Measurements from ENCODE around the gene ARSA. TPM values are rescaled to one million over a fixed set of nuclear protein-coding genes. Genes with fewer than 3 reads are reported as not detected.

The ARSA gene
- total and polyA plus RNA-seq, 2 of the 13 experiments (the other 11 are each of a cell fraction or from before 2014, with no cell fraction given), result 9.0 to 11.5 TPM

GRCh38 chr22:50627642-50628542, at the start of gene ARSA (continued):
- TF ChIP-seq TFDP1 (CRISPR knock-in tag; IDR thresholded peaks at IDR 0.05; ENCODE audit: borderline replicate concordance), result peak; percentile 43; the same call in 1 of the 2 replicates
- peak; percentile 72; the same call in 1 of the 2 replicates for TF ChIP-seq PRMT3 (CRISPR knock-in tag; IDR thresholded peaks at IDR 0.05; ENCODE audit: borderline replicate concordance, low read depth)
- peak; percentile 32; the same call in 1 of the 2 replicates for TF ChIP-seq THAP9 (CRISPR knock-in tag; IDR thresholded peaks at IDR 0.05; ENCODE audit: borderline replicate concordance)
- TF ChIP-seq ZNF574 (CRISPR knock-in tag; IDR thresholded peaks at IDR 0.05), result 0 out of 2 replicates have a peak, but pooled peaks have one; percentile 9
- peak; percentile 84 for TF ChIP-seq ZFP90 (CRISPR knock-in tag; IDR thresholded peaks at IDR 0.05; ENCODE audit: borderline replicate concordance)
- TF ChIP-seq SP4 (CRISPR knock-in tag; IDR thresholded peaks at IDR 0.05), result 0 out of 2 replicates have a peak, but pooled peaks have one; percentile 2
- 0 out of 2 replicates have a peak, but pooled peaks have one; percentile 50 for TF ChIP-seq CCDC6 (CRISPR knock-in tag; IDR thresholded peaks at IDR 0.05)
- TF ChIP-seq NR2F1 (CRISPR knock-in tag; IDR thresholded peaks at IDR 0.05), result peak; percentile 52 to 62; a peak in 3 of 4 replicates
- no peak for TF ChIP-seq ZNF589 (CRISPR knock-in tag; conservative IDR thresholded peaks at IDR 0.05)
- TF ChIP-seq MAF1 (CRISPR knock-in tag; IDR thresholded peaks at IDR 0.05; ENCODE audit: borderline replicate concordance), result no peak
- no peak for TF ChIP-seq PHB2 (IDR thresholded peaks at IDR 0.05; ENCODE audit: partially characterized antibody)
- 0 out of 2 replicates have a peak, but pooled peaks have one; percentile 48 for TF ChIP-seq ATF7-NPFF (CRISPR knock-in tag; IDR thresholded peaks at IDR 0.05; ENCODE audit: low read depth)
- 0 out of 2 replicates have a peak, but pooled peaks have one; percentile 24 for TF ChIP-seq ZBTB42 (CRISPR knock-in tag; IDR thresholded peaks at IDR 0.05)
- peak; percentile 32; the same call in 1 of the 2 replicates for TF ChIP-seq HNF1B (CRISPR knock-in tag; IDR thresholded peaks at IDR 0.05)
- no peak for TF ChIP-seq DPF2 (CRISPR knock-in tag; IDR thresholded peaks at IDR 0.05; ENCODE audit: borderline replicate concordance, low read depth)
- peak; percentile 53; the same call in 1 of the 2 replicates for TF ChIP-seq ZSCAN25 (CRISPR knock-in tag; IDR thresholded peaks at IDR 0.05)
- peak; percentile 49; the same call in 1 of the 2 replicates for TF ChIP-seq RXRA (CRISPR knock-in tag; IDR thresholded peaks at IDR 0.05)
- peak; percentile 24 for TF ChIP-seq HDAC1 (CRISPR knock-in tag; IDR thresholded peaks at IDR 0.05)
- TF ChIP-seq ZFP36L1 (CRISPR knock-in tag; IDR thresholded peaks at IDR 0.05), result 0 out of 2 replicates have a peak, but pooled peaks have one; percentile 8

Measured in HepG2 (cell line).